ENCODE results near the gene NFATC1. TPM values are rescaled to one million over a fixed set of nuclear protein-coding genes. Genes with fewer than 3 reads are reported as not detected.

The NFATC1 gene
- total and polyA plus RNA-seq, 2 experiments from 2014 or later = 4.2 to 11.3 TPM

- Histone ChIP-seq H2AFZ (no peak overlapping the region), H3K27me3 (no peaks in the 10 kb centered on the region), H3K4me1 (ENCODE audit: insufficient read depth) (no peaks in the 10 kb centered on the region), H3K79me2 (no peaks in the 10 kb centered on the region), H3K27ac (no peak overlapping the region), H3K4me3 (no peak overlapping the region), H4K20me1 (ENCODE audit: insufficient read depth, poor library complexity, severe bottlenecking) (no peaks in the 10 kb centered on the region), H3K9me3 (ENCODE audit: low read depth) (no peaks in the 10 kb centered on the region), H3K4me2 (no peak overlapping the region), H3K9me2 (replicated peaks; ENCODE audit: insufficient read depth) (no peaks in the 10 kb centered on the region), H3K36me3 (replicated peaks; ENCODE audit: insufficient read depth, low read depth) (no peaks in the 10 kb centered on the region)
- no peak for TF ChIP-seq CTCF (IDR thresholded peaks at IDR 0.05; ENCODE audit: poor library complexity)
- no peak for DNase-seq (ENCODE audit: low spot score)
- 92% methylated on average over 13 of the region's 13 CpGs for WGBS (ENCODE audit: low lambda C conversion rate, missing lambda C conversion rate)
These were observed 77.2 kb downstream of the NFATC1 start for GRCh38 chr18:79472946-79473345.

GRCh38 chr18:79476031-79476917, 80.5 kb downstream of the NFATC1 start:
- 96% methylated on average over 54 of the region's 54 CpGs for WGBS (ENCODE audit: low lambda C conversion rate, missing lambda C conversion rate)
- H3K9me3 ChIP-seq (ENCODE audit: low read depth) = no peaks in the 10 kb centered on the region
- no peaks in the 10 kb centered on the region for H3K36me3 ChIP-seq (replicated peaks; ENCODE audit: insufficient read depth, low read depth)
- no peak for TF ChIP-seq CTCF (IDR thresholded peaks at IDR 0.05; ENCODE audit: poor library complexity)
- no peak for TF ChIP-seq EZH2phosphoT487 (IDR thresholded peaks at IDR 0.05; ENCODE audit: low read depth, severe bottlenecking, unreplicated experiment)
- no peak for TF ChIP-seq EZH2 (IDR thresholded peaks at IDR 0.05; ENCODE audit: borderline replicate concordance)
- no peak overlapping the region for H3K4me2 ChIP-seq
- H3K4me3 ChIP-seq = no peak overlapping the region
- H2AFZ ChIP-seq = no peak overlapping the region
- H3K4me1 ChIP-seq (ENCODE audit: insufficient read depth) = no peaks in the 10 kb centered on the region
- H4K20me1 ChIP-seq (ENCODE audit: insufficient read depth, poor library complexity, severe bottlenecking) = no peaks in the 10 kb centered on the region
- no peaks in the 10 kb centered on the region for H3K27me3 ChIP-seq
- no peaks in the 10 kb centered on the region for H3K79me2 ChIP-seq
- no peak for DNase-seq (ENCODE audit: low spot score)
- H3K9me2 ChIP-seq (replicated peaks; ENCODE audit: insufficient read depth) = no peaks in the 10 kb centered on the region
- H3K27ac ChIP-seq = no peak overlapping the region

GRCh38 chr18:79476918-79477571, 81.3 kb downstream of the NFATC1 start:
- Histone ChIP-seq H3K4me3 (no peak overlapping the region), H3K79me2 (no peaks in the 10 kb centered on the region), H3K36me3 (replicated peaks; ENCODE audit: insufficient read depth, low read depth) (no peaks in the 10 kb centered on the region), H3K9me3 (ENCODE audit: low read depth) (no peaks in the 10 kb centered on the region), H3K4me1 (ENCODE audit: insufficient read depth) (no peaks in the 10 kb centered on the region), H3K27me3 (no peaks in the 10 kb centered on the region), H3K9me2 (replicated peaks; ENCODE audit: insufficient read depth) (no peaks in the 10 kb centered on the region), H2AFZ (no peak overlapping the region), H3K27ac (no peak overlapping the region), H3K4me2 (no peak overlapping the region), H4K20me1 (ENCODE audit: insufficient read depth, poor library complexity, severe bottlenecking) (no peaks in the 10 kb centered on the region)
- DNase-seq (ENCODE audit: low spot score) = no peak
- WGBS (ENCODE audit: low lambda C conversion rate, missing lambda C conversion rate) = 66% methylated on average over 13 of the region's 13 CpGs
- no peak for TF ChIP-seq EZH2phosphoT487 (IDR thresholded peaks at IDR 0.05; ENCODE audit: low read depth, severe bottlenecking, unreplicated experiment)
- TF ChIP-seq EZH2 (IDR thresholded peaks at IDR 0.05; ENCODE audit: borderline replicate concordance) = no peak
- no peak for TF ChIP-seq CTCF (IDR thresholded peaks at IDR 0.05; ENCODE audit: poor library complexity)
